Measurements from ENCODE around the gene APOF. TPM values are rescaled to one million over a fixed set of nuclear protein-coding genes. Genes with fewer than 3 reads are reported as not detected.

Gene APOF
- total and polyA plus RNA-seq, 9 of the 15 experiments (the other 6 are each of a cell fraction or from before 2014, with no cell fraction given), result 0.09 to 0.15 (median 0.12) TPM; not detected in 5

DNA sequence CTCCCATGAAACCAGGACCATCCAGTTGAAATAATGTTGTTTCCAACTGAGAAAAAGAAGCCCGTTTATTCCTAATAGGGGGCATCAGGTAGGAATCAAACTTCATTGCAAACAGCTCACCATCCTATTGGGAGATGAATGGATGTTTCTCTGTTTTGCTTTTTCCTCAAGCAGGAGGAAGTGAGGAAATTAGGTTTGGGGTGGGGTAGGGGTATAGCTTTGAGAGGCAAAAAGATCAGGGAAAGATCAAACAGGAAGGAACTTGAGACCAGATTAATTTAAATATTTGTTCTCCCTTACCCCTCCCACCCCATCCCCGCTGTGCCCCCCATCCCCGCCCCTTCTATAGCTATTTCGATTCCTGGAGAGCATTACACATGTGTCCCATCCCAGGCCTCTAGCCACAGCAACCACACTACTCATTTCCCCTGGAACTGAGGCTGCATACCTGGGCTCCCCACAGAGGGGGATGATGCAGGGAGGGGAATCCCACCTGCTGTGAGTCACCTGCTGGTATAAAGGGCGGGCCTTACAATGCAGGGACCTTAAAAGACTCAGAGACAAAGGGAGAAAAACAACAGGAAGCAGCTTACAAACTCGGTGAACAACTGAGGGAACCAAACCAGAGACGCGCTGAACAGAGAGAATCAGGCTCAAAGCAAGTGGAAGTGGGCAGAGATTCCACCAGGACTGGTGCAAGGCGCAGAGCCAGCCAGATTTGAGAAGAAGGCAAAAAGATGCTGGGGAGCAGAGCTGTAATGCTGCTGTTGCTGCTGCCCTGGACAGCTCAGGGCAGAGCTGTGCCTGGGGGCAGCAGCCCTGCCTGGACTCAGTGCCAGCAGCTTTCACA lies 24.1 kb downstream of the APOF start, which contains the start of gene IL23A (continued):
- TF ChIP-seq ZNF644 (tag; IDR thresholded peaks at IDR 0.05; ENCODE audit: low read depth), result no peak; the same call in 1 of the 2 replicates
- no peak for TF ChIP-seq SRF (CRISPR knock-in tag; IDR thresholded peaks at IDR 0.05)
- no peak for TF ChIP-seq MAFK (IDR thresholded peaks at IDR 0.05; ENCODE audit: low read length)
- TF ChIP-seq, protein P1, sequence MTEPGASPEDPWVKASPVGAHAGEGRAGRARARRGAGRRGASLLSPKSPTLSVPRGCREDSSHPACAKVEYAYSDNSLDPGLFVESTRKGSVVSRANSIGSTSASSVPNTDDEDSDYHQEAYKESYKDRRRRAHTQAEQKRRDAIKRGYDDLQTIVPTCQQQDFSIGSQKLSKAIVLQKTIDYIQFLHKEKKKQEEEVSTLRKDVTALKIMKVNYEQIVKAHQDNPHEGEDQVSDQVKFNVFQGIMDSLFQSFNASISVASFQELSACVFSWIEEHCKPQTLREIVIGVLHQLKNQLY (CRISPR knock-in tag; conservative IDR thresholded peaks at IDR 0.05), result no peak
- TF ChIP-seq POLR2G (IDR thresholded peaks at IDR 0.05; ENCODE audit: low read depth, low read length), result peak; percentile 48; the same call in 1 of the 2 replicates
- TF ChIP-seq POLR2AphosphoS5 (IDR thresholded peaks at IDR 0.05; ENCODE audit: control insufficient read depth, insufficient read depth, low read depth, low read length), result no peak
- TF ChIP-seq RBFOX2 (IDR thresholded peaks at IDR 0.05; ENCODE audit: low read depth, low read length), result peak; percentile 49
- no peak for TF ChIP-seq MIER1 (IDR thresholded peaks at IDR 0.05; ENCODE audit: low read depth)
- TF ChIP-seq, protein P2, sequence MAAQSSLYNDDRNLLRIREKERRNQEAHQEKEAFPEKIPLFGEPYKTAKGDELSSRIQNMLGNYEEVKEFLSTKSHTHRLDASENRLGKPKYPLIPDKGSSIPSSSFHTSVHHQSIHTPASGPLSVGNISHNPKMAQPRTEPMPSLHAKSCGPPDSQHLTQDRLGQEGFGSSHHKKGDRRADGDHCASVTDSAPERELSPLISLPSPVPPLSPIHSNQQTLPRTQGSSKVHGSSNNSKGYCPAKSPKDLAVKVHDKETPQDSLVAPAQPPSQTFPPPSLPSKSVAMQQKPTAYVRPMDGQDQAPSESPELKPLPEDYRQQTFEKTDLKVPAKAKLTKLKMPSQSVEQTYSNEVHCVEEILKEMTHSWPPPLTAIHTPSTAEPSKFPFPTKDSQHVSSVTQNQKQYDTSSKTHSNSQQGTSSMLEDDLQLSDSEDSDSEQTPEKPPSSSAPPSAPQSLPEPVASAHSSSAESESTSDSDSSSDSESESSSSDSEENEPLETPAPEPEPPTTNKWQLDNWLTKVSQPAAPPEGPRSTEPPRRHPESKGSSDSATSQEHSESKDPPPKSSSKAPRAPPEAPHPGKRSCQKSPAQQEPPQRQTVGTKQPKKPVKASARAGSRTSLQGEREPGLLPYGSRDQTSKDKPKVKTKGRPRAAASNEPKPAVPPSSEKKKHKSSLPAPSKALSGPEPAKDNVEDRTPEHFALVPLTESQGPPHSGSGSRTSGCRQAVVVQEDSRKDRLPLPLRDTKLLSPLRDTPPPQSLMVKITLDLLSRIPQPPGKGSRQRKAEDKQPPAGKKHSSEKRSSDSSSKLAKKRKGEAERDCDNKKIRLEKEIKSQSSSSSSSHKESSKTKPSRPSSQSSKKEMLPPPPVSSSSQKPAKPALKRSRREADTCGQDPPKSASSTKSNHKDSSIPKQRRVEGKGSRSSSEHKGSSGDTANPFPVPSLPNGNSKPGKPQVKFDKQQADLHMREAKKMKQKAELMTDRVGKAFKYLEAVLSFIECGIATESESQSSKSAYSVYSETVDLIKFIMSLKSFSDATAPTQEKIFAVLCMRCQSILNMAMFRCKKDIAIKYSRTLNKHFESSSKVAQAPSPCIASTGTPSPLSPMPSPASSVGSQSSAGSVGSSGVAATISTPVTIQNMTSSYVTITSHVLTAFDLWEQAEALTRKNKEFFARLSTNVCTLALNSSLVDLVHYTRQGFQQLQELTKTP (IDR thresholded peaks at IDR 0.05; ENCODE audit: low read depth in 1 of 2, partially characterized antibody in 2 of 2), result no peak
- TF ChIP-seq NR3C1 (CRISPR knock-in tag; IDR thresholded peaks at IDR 0.05), result no peak
- TF ChIP-seq, protein P3, sequence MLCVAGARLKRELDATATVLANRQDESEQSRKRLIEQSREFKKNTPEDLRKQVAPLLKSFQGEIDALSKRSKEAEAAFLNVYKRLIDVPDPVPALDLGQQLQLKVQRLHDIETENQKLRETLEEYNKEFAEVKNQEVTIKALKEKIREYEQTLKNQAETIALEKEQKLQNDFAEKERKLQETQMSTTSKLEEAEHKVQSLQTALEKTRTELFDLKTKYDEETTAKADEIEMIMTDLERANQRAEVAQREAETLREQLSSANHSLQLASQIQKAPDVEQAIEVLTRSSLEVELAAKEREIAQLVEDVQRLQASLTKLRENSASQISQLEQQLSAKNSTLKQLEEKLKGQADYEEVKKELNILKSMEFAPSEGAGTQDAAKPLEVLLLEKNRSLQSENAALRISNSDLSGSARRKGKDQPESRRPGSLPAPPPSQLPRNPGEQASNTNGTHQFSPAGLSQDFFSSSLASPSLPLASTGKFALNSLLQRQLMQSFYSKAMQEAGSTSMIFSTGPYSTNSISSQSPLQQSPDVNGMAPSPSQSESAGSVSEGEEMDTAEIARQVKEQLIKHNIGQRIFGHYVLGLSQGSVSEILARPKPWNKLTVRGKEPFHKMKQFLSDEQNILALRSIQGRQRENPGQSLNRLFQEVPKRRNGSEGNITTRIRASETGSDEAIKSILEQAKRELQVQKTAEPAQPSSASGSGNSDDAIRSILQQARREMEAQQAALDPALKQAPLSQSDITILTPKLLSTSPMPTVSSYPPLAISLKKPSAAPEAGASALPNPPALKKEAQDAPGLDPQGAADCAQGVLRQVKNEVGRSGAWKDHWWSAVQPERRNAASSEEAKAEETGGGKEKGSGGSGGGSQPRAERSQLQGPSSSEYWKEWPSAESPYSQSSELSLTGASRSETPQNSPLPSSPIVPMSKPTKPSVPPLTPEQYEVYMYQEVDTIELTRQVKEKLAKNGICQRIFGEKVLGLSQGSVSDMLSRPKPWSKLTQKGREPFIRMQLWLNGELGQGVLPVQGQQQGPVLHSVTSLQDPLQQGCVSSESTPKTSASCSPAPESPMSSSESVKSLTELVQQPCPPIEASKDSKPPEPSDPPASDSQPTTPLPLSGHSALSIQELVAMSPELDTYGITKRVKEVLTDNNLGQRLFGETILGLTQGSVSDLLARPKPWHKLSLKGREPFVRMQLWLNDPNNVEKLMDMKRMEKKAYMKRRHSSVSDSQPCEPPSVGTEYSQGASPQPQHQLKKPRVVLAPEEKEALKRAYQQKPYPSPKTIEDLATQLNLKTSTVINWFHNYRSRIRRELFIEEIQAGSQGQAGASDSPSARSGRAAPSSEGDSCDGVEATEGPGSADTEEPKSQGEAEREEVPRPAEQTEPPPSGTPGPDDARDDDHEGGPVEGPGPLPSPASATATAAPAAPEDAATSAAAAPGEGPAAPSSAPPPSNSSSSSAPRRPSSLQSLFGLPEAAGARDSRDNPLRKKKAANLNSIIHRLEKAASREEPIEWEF (CRISPR knock-in tag; IDR thresholded peaks at IDR 0.05), result no peak

Measured in K562 (cell line).